COR-L47 (cell line): Measurements from ENCODE around the gene RAB7B.

Source experiments
- DNase-seq: peaks from one replicate; lab custom pipeline; 2025; lab: John Stamatoyannopoulos, UW

Gene RAB7B

GRCh38 chr1:205927247-205927646 is 75.9 kb downstream of the RAB7B start:
- no peak for DNase-seq
